ENCODE results near the gene DPH5.
A peak's percentile ranks its signal among the peaks of the same experiment; 100 is the strongest.
"Not testable (repeated sequence)": the region's sequence is repeated elsewhere in the genome, so short reads cannot be mapped to it uniquely, and the experiment has no call there.

The DPH5 gene

GRCh38 chr1:101032129-101032528 lies 6.5 kb upstream of the DPH5 start:
- not testable (repeated sequence) for H3K27ac ChIP-seq (ENCODE audit: low read length); H3K27me3 ChIP-seq (ENCODE audit: control insufficient read depth in 1 of 2, insufficient read depth in 2 of 2, low read length in 2 of 2); H3K9ac ChIP-seq (ENCODE audit: low read length in 2 of 2); H3K36me3 ChIP-seq (ENCODE audit: control insufficient read depth in 2 of 2, insufficient read depth in 2 of 2, low read length in 2 of 2); H3K4me3 ChIP-seq (ENCODE audit: low read length in 2 of 2); H3K9me3 ChIP-seq (ENCODE audit: control insufficient read depth in 2 of 2, low read length in 2 of 2); H3K4me1 ChIP-seq (ENCODE audit: control insufficient read depth, insufficient read depth, low read length)

GRCh38 chr1:101030881-101031280 lies 5.3 kb upstream of the DPH5 start:
- H3K4me3 ChIP-seq (ENCODE audit: low read length in 2 of 2): no peak overlapping the region
- H3K9ac ChIP-seq (ENCODE audit: low read length in 2 of 2): no peak overlapping the region
- peaks cover 6% of the 10 kb centered on the region for H3K4me1 ChIP-seq (ENCODE audit: control insufficient read depth, insufficient read depth, low read length)
- no peaks in the 10 kb centered on the region for H3K36me3 ChIP-seq (ENCODE audit: control insufficient read depth in 2 of 2, insufficient read depth in 2 of 2, low read length in 2 of 2)
- H3K27ac ChIP-seq (ENCODE audit: low read length): no peak overlapping the region
- H3K27me3 ChIP-seq (ENCODE audit: control insufficient read depth in 1 of 2, insufficient read depth in 2 of 2, low read length in 2 of 2): no peaks in the 10 kb centered on the region
- H3K9me3 ChIP-seq (ENCODE audit: control insufficient read depth in 2 of 2, low read length in 2 of 2): no peaks in the 10 kb centered on the region

- no peak overlapping the region for H3K4me3 ChIP-seq (ENCODE audit: low read length in 2 of 2)
- H3K9ac ChIP-seq (ENCODE audit: low read length in 2 of 2): no peak overlapping the region
- no peaks in the 10 kb centered on the region for H3K9me3 ChIP-seq (ENCODE audit: control insufficient read depth in 2 of 2, low read length in 2 of 2)
- no peaks in the 10 kb centered on the region for H3K36me3 ChIP-seq (ENCODE audit: control insufficient read depth in 2 of 2, insufficient read depth in 2 of 2, low read length in 2 of 2)
- no peak overlapping the region for H3K27ac ChIP-seq (ENCODE audit: low read length)
- H3K4me1 ChIP-seq (ENCODE audit: control insufficient read depth, insufficient read depth, low read length): peaks cover 6% of the 10 kb centered on the region
- H3K27me3 ChIP-seq (ENCODE audit: control insufficient read depth in 1 of 2, insufficient read depth in 2 of 2, low read length in 2 of 2): no peaks in the 10 kb centered on the region
Observed at GRCh38 chr1:101029184-101029583, 3.6 kb upstream of the DPH5 start.

GRCh38 chr1:101028466-101028865 lies 2.9 kb upstream of the DPH5 start:
- H3K27me3 ChIP-seq (ENCODE audit: control insufficient read depth in 1 of 2, insufficient read depth in 2 of 2, low read length in 2 of 2): no peaks in the 10 kb centered on the region
- H3K4me1 ChIP-seq (ENCODE audit: control insufficient read depth, insufficient read depth, low read length): peaks cover 6% of the 10 kb centered on the region
- H3K9ac ChIP-seq (ENCODE audit: low read length in 2 of 2): no peak overlapping the region
- H3K36me3 ChIP-seq (ENCODE audit: control insufficient read depth in 2 of 2, insufficient read depth in 2 of 2, low read length in 2 of 2): no peaks in the 10 kb centered on the region
- no peak overlapping the region for H3K27ac ChIP-seq (ENCODE audit: low read length)
- no peaks in the 10 kb centered on the region for H3K9me3 ChIP-seq (ENCODE audit: control insufficient read depth in 2 of 2, low read length in 2 of 2)
- H3K4me3 ChIP-seq (ENCODE audit: low read length in 2 of 2): no peak overlapping the region

- Histone ChIP-seq H3K4me1 (ENCODE audit: control insufficient read depth, insufficient read depth, low read length) (peaks cover 6% of the 10 kb centered on the region), H3K27ac (ENCODE audit: low read length) (no peak overlapping the region), H3K9me3 (ENCODE audit: control insufficient read depth in 2 of 2, low read length in 2 of 2) (no peaks in the 10 kb centered on the region)
Observed at GRCh38 chr1:101027194-101027772, 1.7 kb upstream of the DPH5 start.

GRCh38 chr1:101026430-101026788 lies 825 bp upstream of the DPH5 start:
- peak overlapping the region; percentile 41 for H3K27ac ChIP-seq (ENCODE audit: low read length)
- H3K27me3 ChIP-seq (ENCODE audit: control insufficient read depth in 1 of 2, insufficient read depth in 2 of 2, low read length in 2 of 2): no peaks in the 10 kb centered on the region
- no peaks in the 10 kb centered on the region for H3K36me3 ChIP-seq (ENCODE audit: control insufficient read depth in 2 of 2, insufficient read depth in 2 of 2, low read length in 2 of 2)
- no peaks in the 10 kb centered on the region for H3K9me3 ChIP-seq (ENCODE audit: control insufficient read depth in 2 of 2, low read length in 2 of 2)
- peak overlapping the region; percentile 71 to 74 for H3K9ac ChIP-seq (ENCODE audit: low read length in 2 of 2)
- peak overlapping the region; percentile 77 to 80 for H3K4me3 ChIP-seq (ENCODE audit: low read length in 2 of 2)
- peaks cover 6% of the 10 kb centered on the region for H3K4me1 ChIP-seq (ENCODE audit: control insufficient read depth, insufficient read depth, low read length)

More at GRCh38 chr1:101027194-101027772, 1.7 kb upstream of the DPH5 start:
- H3K27me3 ChIP-seq (ENCODE audit: control insufficient read depth in 1 of 2, insufficient read depth in 2 of 2, low read length in 2 of 2): no peaks in the 10 kb centered on the region
- no peaks in the 10 kb centered on the region for H3K36me3 ChIP-seq (ENCODE audit: control insufficient read depth in 2 of 2, insufficient read depth in 2 of 2, low read length in 2 of 2)
- no peak overlapping the region for H3K9ac ChIP-seq (ENCODE audit: low read length in 2 of 2)
- no peak overlapping the region for H3K4me3 ChIP-seq (ENCODE audit: low read length in 2 of 2)

GRCh38 chr1:101025283-101025656 lies 314 bp downstream of the DPH5 start:
- peaks cover 6% of the 10 kb centered on the region for H3K4me1 ChIP-seq (ENCODE audit: control insufficient read depth, insufficient read depth, low read length)
- H3K9me3 ChIP-seq (ENCODE audit: control insufficient read depth in 2 of 2, low read length in 2 of 2): no peaks in the 10 kb centered on the region
- H3K36me3 ChIP-seq (ENCODE audit: control insufficient read depth in 2 of 2, insufficient read depth in 2 of 2, low read length in 2 of 2): no peaks in the 10 kb centered on the region
- H3K27me3 ChIP-seq (ENCODE audit: control insufficient read depth in 1 of 2, insufficient read depth in 2 of 2, low read length in 2 of 2): no peaks in the 10 kb centered on the region
- H3K9ac ChIP-seq (ENCODE audit: low read length in 2 of 2): peak overlapping the region; percentile 74 to 90
- H3K27ac ChIP-seq (ENCODE audit: low read length): peak overlapping the region; percentile 41
- H3K4me3 ChIP-seq (ENCODE audit: low read length in 2 of 2): peak overlapping the region; percentile 77 to 80

- no peak overlapping the region for H3K9ac ChIP-seq (ENCODE audit: low read length in 2 of 2)
- no peaks in the 10 kb centered on the region for H3K9me3 ChIP-seq (ENCODE audit: control insufficient read depth in 2 of 2, low read length in 2 of 2)
- H3K4me1 ChIP-seq (ENCODE audit: control insufficient read depth, insufficient read depth, low read length): peaks cover 6% of the 10 kb centered on the region
- no peaks in the 10 kb centered on the region for H3K27me3 ChIP-seq (ENCODE audit: control insufficient read depth in 1 of 2, insufficient read depth in 2 of 2, low read length in 2 of 2)
- no peak overlapping the region for H3K27ac ChIP-seq (ENCODE audit: low read length)
- no peak overlapping the region for H3K4me3 ChIP-seq (ENCODE audit: low read length in 2 of 2)
- no peaks in the 10 kb centered on the region for H3K36me3 ChIP-seq (ENCODE audit: control insufficient read depth in 2 of 2, insufficient read depth in 2 of 2, low read length in 2 of 2)
Observed at GRCh38 chr1:101022294-101022693, 3.3 kb downstream of the DPH5 start.

- Histone ChIP-seq H3K9ac (ENCODE audit: low read length in 2 of 2) (no peak overlapping the region), H3K9me3 (ENCODE audit: control insufficient read depth in 2 of 2, low read length in 2 of 2) (no peaks in the 10 kb centered on the region), H3K27me3 (ENCODE audit: control insufficient read depth in 1 of 2, insufficient read depth in 2 of 2, low read length in 2 of 2) (no peaks in the 10 kb centered on the region), H3K27ac (ENCODE audit: low read length) (no peak overlapping the region), H3K36me3 (ENCODE audit: control insufficient read depth in 2 of 2, insufficient read depth in 2 of 2, low read length in 2 of 2) (no peaks in the 10 kb centered on the region), H3K4me1 (ENCODE audit: control insufficient read depth, insufficient read depth, low read length) (no peaks in the 10 kb centered on the region), H3K4me3 (ENCODE audit: low read length in 2 of 2) (no peak overlapping the region)
Observed at GRCh38 chr1:101017448-101017847, 8.1 kb downstream of the DPH5 start.

GRCh38 chr1:101013776-101014175 lies 11.8 kb downstream of the DPH5 start:
- no peak overlapping the region for H3K4me3 ChIP-seq (ENCODE audit: low read length in 2 of 2)
- no peaks in the 10 kb centered on the region for H3K36me3 ChIP-seq (ENCODE audit: control insufficient read depth in 2 of 2, insufficient read depth in 2 of 2, low read length in 2 of 2)
- H3K9ac ChIP-seq (ENCODE audit: low read length in 2 of 2): no peak overlapping the region
- H3K27ac ChIP-seq (ENCODE audit: low read length): no peak overlapping the region
- no peaks in the 10 kb centered on the region for H3K4me1 ChIP-seq (ENCODE audit: control insufficient read depth, insufficient read depth, low read length)
- H3K9me3 ChIP-seq (ENCODE audit: control insufficient read depth in 2 of 2, low read length in 2 of 2): no peaks in the 10 kb centered on the region
- no peaks in the 10 kb centered on the region for H3K27me3 ChIP-seq (ENCODE audit: control insufficient read depth in 1 of 2, insufficient read depth in 2 of 2, low read length in 2 of 2)

- no peak overlapping the region for H3K4me3 ChIP-seq (ENCODE audit: low read length in 2 of 2)
- no peak overlapping the region for H3K9ac ChIP-seq (ENCODE audit: low read length in 2 of 2)
- no peaks in the 10 kb centered on the region for H3K4me1 ChIP-seq (ENCODE audit: control insufficient read depth, insufficient read depth, low read length)
- no peak overlapping the region for H3K27ac ChIP-seq (ENCODE audit: low read length)
- H3K9me3 ChIP-seq (ENCODE audit: control insufficient read depth in 2 of 2, low read length in 2 of 2): no peaks in the 10 kb centered on the region
- peaks cover 0 to 3% of the 10 kb centered on the region in 2 donors for H3K36me3 ChIP-seq (ENCODE audit: control insufficient read depth in 2 of 2, insufficient read depth in 2 of 2, low read length in 2 of 2)
- no peaks in the 10 kb centered on the region for H3K27me3 ChIP-seq (ENCODE audit: control insufficient read depth in 1 of 2, insufficient read depth in 2 of 2, low read length in 2 of 2)
Observed at GRCh38 chr1:101008229-101008834, 17.3 kb downstream of the DPH5 start.
